HG02840 (cell line): Measurements from ENCODE around the gene KPNA5.
"Not testable (repeated sequence)": the region's sequence is repeated elsewhere in the genome, so short reads cannot be mapped to it uniquely, and the experiment has no call there.

Experiments used
- ATAC-seq: cut with Tn5 transposase; IDR thresholded peaks from one replicate; pipeline ENCODE4 v1.9.1; 2021; ENCODE audit warnings: mild to moderate bottlenecking, moderate library complexity, moderate number of reproducible peaks; ENCODE audit not compliant: unreplicated experiment, low FRiP score

KPNA5 gene

DNA sequence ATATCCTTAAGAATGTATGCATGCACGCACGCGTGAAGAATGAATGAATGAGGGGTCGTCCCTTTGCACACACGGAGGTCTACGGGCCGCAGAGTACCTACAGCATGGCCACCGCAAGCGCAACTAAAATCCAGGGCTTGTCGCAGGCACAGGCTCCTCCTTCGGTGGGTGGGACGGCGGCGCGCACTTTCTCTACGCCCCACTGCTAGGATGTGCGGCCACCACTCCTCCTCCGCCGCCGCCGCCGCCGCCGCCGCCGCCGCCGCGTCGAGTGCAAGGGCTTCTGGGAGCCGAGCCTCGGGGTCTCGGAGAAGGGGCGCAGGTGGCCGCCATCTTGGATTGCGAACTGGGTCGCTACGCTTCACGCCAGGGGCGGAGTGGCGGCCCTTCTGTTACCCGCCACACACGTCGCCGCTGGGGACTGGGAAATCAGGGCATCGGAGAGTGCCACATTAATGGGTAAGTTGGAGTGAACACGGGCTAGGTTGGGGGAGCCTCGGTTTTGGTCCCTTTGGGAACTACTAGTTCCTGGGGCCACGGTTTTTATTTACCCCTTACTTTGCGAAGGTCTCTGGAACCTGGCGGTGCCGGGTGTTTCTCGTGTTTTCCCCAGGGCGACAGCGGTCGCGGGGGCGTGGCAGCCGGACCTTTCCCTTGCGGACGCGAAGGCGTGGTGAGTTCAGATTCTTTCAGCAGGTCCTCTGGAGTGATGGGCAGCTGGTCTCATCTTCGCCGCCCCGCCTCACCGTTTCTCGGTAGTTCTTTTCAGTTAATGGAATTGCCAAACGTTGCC lies at the start of gene KPNA5:
Gene KPNA5 (plus strand): TSS at position 332 of the 793 bp plus-strand sequence. CDS start 124 bp downstream, at position 456.
- peak; percentile 97 for ATAC-seq

DNA sequence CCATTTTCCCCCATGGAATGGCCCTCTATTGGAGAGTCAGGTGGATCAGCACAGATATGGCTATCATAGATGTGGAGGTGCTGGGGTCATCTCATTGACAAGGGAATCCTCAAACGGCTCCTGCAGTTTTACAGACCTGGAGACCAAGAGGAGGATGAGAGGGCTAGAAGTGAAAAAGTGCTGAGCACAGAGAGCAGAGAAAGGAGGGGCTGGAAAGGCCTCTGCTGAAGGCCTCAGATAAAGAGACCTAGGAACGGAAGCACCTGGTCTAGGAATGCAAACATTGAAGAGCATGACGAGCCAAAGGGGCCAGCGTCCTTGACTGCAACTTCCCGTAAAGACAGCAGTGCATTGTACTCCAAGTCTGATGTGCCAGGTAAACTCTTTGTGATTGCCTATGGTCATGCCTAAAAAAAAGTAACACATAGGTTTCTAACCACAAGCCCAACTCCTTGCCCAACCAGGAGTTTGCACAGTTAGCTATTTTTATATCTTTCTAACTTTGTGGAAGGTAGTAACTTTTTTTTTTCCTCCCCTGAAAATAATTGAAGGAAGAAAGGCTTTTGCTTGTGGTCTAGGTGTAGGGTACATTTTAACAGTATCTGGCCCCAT lies 49.5 kb upstream of the KPNA5 start:
- no peak for ATAC-seq

GRCh38 chr6:116633685-116634084 lies 47.3 kb upstream of the KPNA5 start:
- ATAC-seq, result no peak

GRCh38 chr6:116648156-116648555 lies 32.9 kb upstream of the KPNA5 start:
- ATAC-seq, result no peak

DNA sequence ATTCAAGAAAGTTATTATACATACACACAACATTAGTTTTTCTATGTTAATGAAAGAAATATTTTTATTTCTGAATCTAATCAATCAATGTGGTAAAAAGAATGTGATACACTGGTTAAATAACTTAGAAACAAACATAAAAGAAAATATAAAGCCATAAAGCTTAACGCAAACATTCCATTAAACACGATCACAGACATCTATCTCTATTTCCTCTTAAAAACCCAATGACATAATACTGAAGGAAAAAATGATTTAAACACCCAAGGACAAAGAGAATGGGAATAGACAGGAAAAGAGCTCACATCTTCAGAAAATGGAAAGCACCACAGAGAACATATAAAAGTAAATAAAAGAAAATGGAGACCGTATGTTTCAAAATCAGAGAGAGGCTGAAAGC lies 31.9 kb upstream of the KPNA5 start:
- ATAC-seq, result no peak

DNA sequence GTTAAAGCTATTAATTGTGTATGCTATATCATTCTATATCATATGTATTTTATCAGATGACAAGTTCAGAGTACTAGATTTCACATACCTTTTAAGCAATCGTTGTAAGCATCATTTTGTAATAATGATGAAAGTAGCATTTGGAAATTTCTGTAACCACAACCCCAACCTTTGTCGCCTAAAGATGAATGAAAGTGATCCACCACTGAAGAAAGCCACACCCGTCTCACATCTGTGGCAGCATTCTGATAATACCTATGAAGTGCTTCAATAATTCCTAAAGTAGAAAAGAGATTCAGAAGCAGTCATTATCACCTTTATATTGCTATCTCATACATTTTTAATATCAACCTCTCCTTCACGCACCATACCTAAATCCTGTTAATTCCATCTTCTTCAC lies 29.1 kb upstream of the KPNA5 start:
- ATAC-seq, result no peak

DNA sequence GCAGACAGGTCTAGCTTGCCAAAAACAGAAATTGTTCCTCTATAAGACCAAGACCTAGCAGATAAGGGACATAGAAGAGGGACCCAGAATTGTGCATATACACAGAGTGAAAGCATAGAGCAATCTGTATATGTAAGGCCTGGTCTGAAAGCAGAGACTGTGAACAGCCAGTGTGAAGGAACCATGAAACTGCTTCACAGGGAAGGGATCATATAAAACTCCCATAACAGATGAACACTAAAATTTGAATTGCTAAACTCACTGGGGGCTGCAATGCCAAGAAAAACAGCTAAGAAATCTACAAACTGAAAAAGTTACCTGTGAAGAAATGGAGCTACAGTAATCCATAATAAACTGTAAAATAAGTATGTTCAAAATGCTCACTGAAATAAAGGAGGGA lies 19.4 kb upstream of the KPNA5 start:
- ATAC-seq, result no peak

GRCh38 chr6:116662202-116662601 lies 18.8 kb upstream of the KPNA5 start:
- ATAC-seq, result no peak

DNA sequence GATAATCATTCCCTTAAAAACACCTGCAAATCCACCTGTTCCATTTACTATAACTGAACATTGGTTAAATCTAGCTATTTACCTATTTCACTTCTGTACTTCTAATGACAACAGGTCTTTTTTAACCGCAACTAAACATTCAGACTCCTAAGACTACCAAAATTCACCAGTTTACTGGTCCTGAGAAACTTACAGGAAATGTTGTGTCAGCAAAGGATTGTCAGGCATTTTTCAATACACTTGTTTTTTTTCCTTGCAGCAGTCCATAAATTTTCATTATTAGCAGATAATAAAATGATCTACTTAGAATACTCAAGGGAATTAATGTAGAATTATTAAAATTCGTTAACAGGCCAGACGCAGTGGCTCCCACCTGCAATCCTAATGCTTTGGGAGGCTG lies 17.7 kb upstream of the KPNA5 start:
- ATAC-seq, result no peak

DNA sequence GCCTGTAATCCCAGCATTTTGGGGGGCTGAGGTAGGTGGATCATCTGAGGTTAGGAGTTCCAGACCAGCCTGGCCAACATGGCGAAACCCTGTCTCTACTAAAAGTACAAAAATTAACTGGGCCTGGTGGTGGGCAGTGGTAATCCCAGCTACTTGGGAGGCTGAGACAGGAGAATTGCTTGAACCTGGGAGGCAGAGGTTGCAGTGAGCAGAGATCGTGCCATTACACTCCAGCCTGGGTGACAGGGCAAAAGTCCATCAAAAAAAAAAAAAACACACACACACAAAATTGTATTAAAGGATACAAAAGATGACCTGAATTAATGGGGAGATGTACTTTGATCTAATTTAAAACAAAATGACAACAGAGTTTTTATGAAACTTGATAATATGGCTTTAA lies 16.8 kb upstream of the KPNA5 start:
- ATAC-seq, result not testable (repeated sequence)

GRCh38 chr6:116665464-116665863 lies 15.5 kb upstream of the KPNA5 start:
- no peak for ATAC-seq

DNA sequence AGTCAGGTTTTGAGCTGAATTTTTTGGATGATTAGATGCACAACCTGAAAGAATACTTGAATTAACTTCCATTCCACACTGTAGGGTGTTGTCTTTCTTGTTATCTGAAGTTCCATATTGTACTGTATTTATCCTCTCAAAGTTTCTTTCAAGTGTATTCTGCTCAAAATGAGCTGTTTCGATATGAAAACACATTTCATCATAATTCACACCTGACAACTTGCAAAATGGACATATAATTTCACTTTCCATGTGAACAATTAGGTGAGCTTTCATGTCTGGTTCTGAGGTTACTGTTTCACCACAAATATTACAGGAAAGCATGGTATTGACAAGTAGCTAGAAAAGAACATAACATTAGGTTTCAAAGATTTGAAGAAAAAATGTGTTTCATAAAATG lies 14.1 kb upstream of the KPNA5 start:
- no peak for ATAC-seq

DNA sequence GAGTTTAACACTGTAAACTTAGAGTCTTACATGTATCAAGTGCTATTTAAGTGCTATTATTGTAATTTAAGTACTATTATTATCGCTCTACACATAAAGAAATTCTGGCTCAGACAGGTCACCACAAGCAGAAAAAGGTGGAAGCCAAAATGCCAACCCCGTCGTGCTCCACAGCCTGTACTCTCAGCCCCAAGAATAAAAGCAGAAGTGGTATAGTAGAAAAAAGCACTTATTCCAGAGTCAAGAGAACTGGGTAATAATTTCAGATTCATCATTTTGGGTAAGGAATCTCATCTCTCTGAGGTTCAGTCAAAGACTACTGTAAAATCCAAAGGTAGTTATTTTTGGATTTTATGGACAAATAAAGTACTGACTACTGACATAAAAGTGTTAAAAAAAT lies 13.4 kb upstream of the KPNA5 start:
- ATAC-seq, result no peak

DNA sequence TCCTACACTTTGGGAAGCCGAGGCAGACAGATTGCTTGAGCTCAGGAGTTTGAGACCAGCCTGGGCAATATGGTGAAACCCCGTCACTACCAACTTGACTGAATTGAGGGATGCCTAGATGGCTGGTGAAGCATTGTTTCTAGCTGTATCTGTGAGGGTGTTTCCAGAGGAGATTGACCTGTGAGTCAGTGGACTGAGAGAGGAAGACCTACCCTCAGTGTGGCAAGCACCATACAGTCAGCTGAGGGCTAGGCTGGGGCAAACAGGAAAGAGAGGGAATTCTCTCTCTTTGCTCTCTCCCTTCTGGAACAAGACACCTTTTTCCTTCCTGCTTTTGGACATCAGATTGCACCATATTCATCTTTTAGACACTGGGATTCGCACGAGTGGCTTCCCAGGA lies 8.7 kb upstream of the KPNA5 start:
- no peak for ATAC-seq

- ATAC-seq, result no peak
These were observed 5.0 kb upstream of the KPNA5 start for GRCh38 chr6:116676021-116676420.

DNA sequence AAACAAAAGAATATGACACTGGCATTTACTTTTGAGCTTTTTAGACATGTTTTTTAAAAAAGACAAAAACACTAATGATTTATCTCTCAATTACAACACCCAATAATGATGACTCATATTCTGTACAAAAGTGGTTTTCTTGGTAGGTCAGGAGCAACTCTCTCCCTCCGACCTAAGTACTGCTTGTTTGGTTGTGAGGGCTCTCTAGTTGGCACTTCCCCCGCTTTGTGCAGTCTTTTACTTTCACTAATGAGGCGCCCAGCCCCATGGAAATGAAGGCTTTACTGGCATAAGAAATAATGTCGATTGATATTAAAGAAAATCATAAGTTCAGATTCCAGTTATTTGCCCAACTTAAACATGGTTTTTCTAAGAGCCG lies 1.3 kb downstream of the KPNA5 start:
- ATAC-seq, result no peak

- no peak for ATAC-seq
These were observed 4.5 kb downstream of the KPNA5 start for GRCh38 chr6:116685437-116685993.

GRCh38 chr6:116686475-116687101 lies 5.6 kb downstream of the KPNA5 start:
- ATAC-seq, result not testable (repeated sequence)

GRCh38 chr6:116691154-116691553 lies 10.1 kb downstream of the KPNA5 start:
- no peak for ATAC-seq

GRCh38 chr6:116692873-116693272 lies 11.9 kb downstream of the KPNA5 start:
- not testable (repeated sequence) for ATAC-seq

DNA sequence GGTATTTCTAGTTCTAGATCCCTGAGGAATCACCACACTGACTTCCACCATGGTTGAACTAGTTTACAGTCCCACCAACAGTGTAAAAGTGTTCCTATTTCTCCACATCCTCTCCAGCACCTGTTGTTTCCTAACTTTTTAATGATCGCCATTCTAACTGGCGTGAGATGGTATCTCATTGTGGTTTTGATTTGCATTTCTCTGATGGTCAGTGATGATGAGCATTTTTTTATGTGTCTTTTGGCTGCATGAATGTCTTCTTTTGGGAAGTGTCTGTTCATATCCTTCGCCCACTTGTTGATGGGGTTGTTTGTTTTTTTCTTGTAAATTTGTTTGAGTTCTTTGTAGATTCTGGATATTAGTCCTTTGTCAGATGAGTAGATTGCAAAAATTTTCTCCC lies 12.3 kb downstream of the KPNA5 start:
- not testable (repeated sequence) for ATAC-seq
